Loucy (cell line): Measurements from ENCODE around the gene PCID2.

ENCODE experiments used
- H2AFZ ChIP-seq: fragments of 200-600 bp; sonication (generic); 2 replicates; pipeline ENCODE4 v1.6.0; 2016; ENCODE audit warnings: antibody characterized with exemption, mild to moderate bottlenecking, low read length, moderate library complexity
- H3F3A ChIP-seq: fragments of 200-600 bp; 2 replicates; pipeline ENCODE4 v1.6.0; 2016; ENCODE audit warnings: antibody characterized with exemption, low read depth, mild to moderate bottlenecking
- H3K27me3 ChIP-seq: fragments of 200-600 bp; sonication (generic); 2 replicates; pipeline ENCODE4 v1.6.1; 2014; ENCODE audit warnings: low read length, mild to moderate bottlenecking; ENCODE audit not compliant: insufficient read depth, poor library complexity, severe bottlenecking
- H3K36me3 ChIP-seq: fragments of 200-600 bp; sonication (generic); 2 replicates; pipeline ENCODE4 v1.6.1; 2016; ENCODE audit warnings: low read length; ENCODE audit not compliant: insufficient read depth
- H3K4me1 ChIP-seq: fragments of 200-600 bp; sonication (generic); 2 replicates; pipeline ENCODE4 v1.5.1; 2014; ENCODE audit warnings: low read length, mild to moderate bottlenecking; ENCODE audit not compliant: insufficient read depth, poor library complexity, severe bottlenecking
- H3K4me2 ChIP-seq: fragments of 200-600 bp; sonication (generic); 2 replicates; pipeline ENCODE4 v1.6.0; 2014; ENCODE audit warnings: antibody characterized with exemption, low read length, low read depth, mild to moderate bottlenecking; ENCODE audit not compliant: poor library complexity, severe bottlenecking
- H3K4me3 ChIP-seq: fragments of 200-600 bp; sonication (generic); 2 replicates; pipeline ENCODE4 v1.5.1; 2014; ENCODE audit warnings: low read length, mild to moderate bottlenecking, mixed read lengths; ENCODE audit not compliant: poor library complexity, severe bottlenecking
- H3K79me2 ChIP-seq: fragments of 200-600 bp; sonication (generic); 2 replicates; pipeline ENCODE4 v1.6.1; 2014; ENCODE audit warnings: low read length; ENCODE audit not compliant: insufficient read depth
- H3K9ac ChIP-seq: fragments of 200-600 bp; sonication (generic); 2 replicates; pipeline ENCODE4 v1.6.0; 2014; ENCODE audit warnings: mild to moderate bottlenecking, low read depth, low read length, moderate library complexity; ENCODE audit not compliant: poor library complexity, severe bottlenecking
- H3K9me2 ChIP-seq: fragments of 200-600 bp; sonication (generic); replicated peaks from 2 replicates; pipeline ENCODE4 v1.6.1; 2016; ENCODE audit warnings: low read depth, low read length, mixed read lengths
- H3K9me3 ChIP-seq: fragments of 200-600 bp; sonication (generic); 2 replicates; pipeline ENCODE4 v1.6.1; 2014; ENCODE audit warnings: mild to moderate bottlenecking, antibody characterized with exemption, low read length, low read depth; ENCODE audit not compliant: insufficient read depth
- H4K20me1 ChIP-seq: fragments of 200-600 bp; sonication (generic); 2 replicates; pipeline ENCODE4 v1.6.0; 2014; ENCODE audit warnings: antibody characterized with exemption, low read length, mild to moderate bottlenecking; ENCODE audit not compliant: insufficient read depth, poor library complexity, severe bottlenecking
- CTCF ChIP-seq: fragments of 200-600 bp; sonication (generic); conservative IDR thresholded peaks from 2 replicates; pipeline ENCODE4 v1.5.1; 2014; ENCODE audit warnings: mild to moderate bottlenecking, antibody characterized with exemption, low read length
- EZH2phosphoT487 ChIP-seq: fragments of 200-600 bp; IDR thresholded peaks from 2 replicates; pipeline ENCODE4 v1.6.1; 2018; ENCODE audit warnings: antibody characterized with exemption, mild to moderate bottlenecking, moderate library complexity, borderline replicate concordance

PCID2 gene

GRCh38 chr13:113192279-113192678 is 16.2 kb downstream of the PCID2 start:
- H3F3A ChIP-seq = no peaks in the 10 kb centered on the region
- H3K9me2 ChIP-seq = no peaks in the 10 kb centered on the region
- no peaks in the 10 kb centered on the region for H3K4me1 ChIP-seq
- no peak overlapping the region for H2AFZ ChIP-seq
- H4K20me1 ChIP-seq = no peaks in the 10 kb centered on the region
- no peak overlapping the region for H3K4me2 ChIP-seq
- H3K79me2 ChIP-seq = no peaks in the 10 kb centered on the region
- H3K9me3 ChIP-seq = no peaks in the 10 kb centered on the region
- H3K36me3 ChIP-seq = peaks cover 78% of the 10 kb centered on the region; the same call in 1 of the 2 replicates
- no peak overlapping the region for H3K4me3 ChIP-seq
- TF ChIP-seq EZH2phosphoT487 (no peak), CTCF (no peak)
- no peak overlapping the region for H3K9ac ChIP-seq
- no peaks in the 10 kb centered on the region for H3K27me3 ChIP-seq

- Histone ChIP-seq H3K9ac (no peak overlapping the region), H3K36me3 (peaks cover 59% of the 10 kb centered on the region; the same call in 1 of the 2 replicates), H3K9me3 (no peaks in the 10 kb centered on the region), H3K4me2 (no peak overlapping the region), H4K20me1 (no peaks in the 10 kb centered on the region), H3K79me2 (no peaks in the 10 kb centered on the region), H3F3A (no peaks in the 10 kb centered on the region), H3K4me3 (no peak overlapping the region), H2AFZ (no peak overlapping the region), H3K9me2 (no peaks in the 10 kb centered on the region), H3K4me1 (no peaks in the 10 kb centered on the region), H3K27me3 (no peaks in the 10 kb centered on the region)
- TF ChIP-seq CTCF = no peak
- no peak for TF ChIP-seq EZH2phosphoT487
Observed at GRCh38 chr13:113190181-113190580, 18.3 kb downstream of the PCID2 start.

- Histone ChIP-seq H3K79me2 (no peaks in the 10 kb centered on the region), H4K20me1 (no peaks in the 10 kb centered on the region), H3K4me1 (no peaks in the 10 kb centered on the region), H3K9ac (no peak overlapping the region), H3K9me2 (no peaks in the 10 kb centered on the region), H2AFZ (no peak overlapping the region), H3K9me3 (no peaks in the 10 kb centered on the region), H3K36me3 (peaks cover 52% of the 10 kb centered on the region; the same call in 1 of the 2 replicates), H3K27me3 (no peaks in the 10 kb centered on the region), H3K4me2 (no peak overlapping the region), H3F3A (no peaks in the 10 kb centered on the region), H3K4me3 (no peak overlapping the region)
- no peak for TF ChIP-seq CTCF
- no peak for TF ChIP-seq EZH2phosphoT487
Observed at GRCh38 chr13:113187883-113188665, 20.4 kb downstream of the PCID2 start.
